NCI-H2107 treated with DMSO at 0.1 percent for 48 hours (cell line): ENCODE results near the gene LDLRAD4.
"Not testable (repeated sequence)": the region's sequence is repeated elsewhere in the genome, so short reads cannot be mapped to it uniquely, and the experiment has no call there.

Experiments used
- DNase-seq: peaks from one replicate; lab custom pipeline; 2025; ENCODE audit not compliant: unreplicated experiment; lab: John Stamatoyannopoulos, UW

Gene LDLRAD4

GRCh38 chr18:13324880-13325279 is 106.3 kb downstream of the LDLRAD4 start:
- no peak for DNase-seq

- no peak for DNase-seq
Measured at GRCh38 chr18:13328213-13328612, 109.7 kb downstream of the LDLRAD4 start.

- no peak for DNase-seq
Measured at GRCh38 chr18:13330996-13331395, 112.4 kb downstream of the LDLRAD4 start.

GRCh38 chr18:13331846-13332245 is 113.3 kb downstream of the LDLRAD4 start:
- DNase-seq = no peak

- no peak for DNase-seq
Measured at GRCh38 chr18:13332874-13333273, 114.3 kb downstream of the LDLRAD4 start.

- no peak for DNase-seq
Measured at GRCh38 chr18:13335903-13336302, 117.3 kb downstream of the LDLRAD4 start.

- no peak for DNase-seq
Measured at GRCh38 chr18:13336841-13337240, 118.3 kb downstream of the LDLRAD4 start.

GRCh38 chr18:13337369-13337768 is 118.8 kb downstream of the LDLRAD4 start:
- DNase-seq = no peak

GRCh38 chr18:13338318-13338717 is 119.8 kb downstream of the LDLRAD4 start:
- DNase-seq = no peak

GRCh38 chr18:13339653-13340052 is 121.1 kb downstream of the LDLRAD4 start:
- no peak for DNase-seq

GRCh38 chr18:13346449-13346848 is 127.9 kb downstream of the LDLRAD4 start:
- DNase-seq = not testable (repeated sequence)

GRCh38 chr18:13353084-13353823 is 134.7 kb downstream of the LDLRAD4 start:
- no peak for DNase-seq

GRCh38 chr18:13354402-13354801 is 135.8 kb downstream of the LDLRAD4 start:
- DNase-seq = no peak

- DNase-seq = no peak
Measured at GRCh38 chr18:13356032-13356431, 137.5 kb downstream of the LDLRAD4 start.

- DNase-seq = no peak
Measured at GRCh38 chr18:13357289-13357688, 138.7 kb downstream of the LDLRAD4 start.

GRCh38 chr18:13359210-13359609 is 140.7 kb downstream of the LDLRAD4 start:
- DNase-seq = no peak

- DNase-seq = no peak
Measured at GRCh38 chr18:13361431-13361830, 142.9 kb downstream of the LDLRAD4 start.

GRCh38 chr18:13362051-13362450 is 143.5 kb downstream of the LDLRAD4 start:
- DNase-seq = no peak

- DNase-seq = no peak
Measured at GRCh38 chr18:13362607-13363006, 144.0 kb downstream of the LDLRAD4 start.

GRCh38 chr18:13363359-13363758 is 144.8 kb downstream of the LDLRAD4 start:
- no peak for DNase-seq

- DNase-seq = no peak
Measured at GRCh38 chr18:13364721-13365205, 146.2 kb downstream of the LDLRAD4 start.

- no peak for DNase-seq
Measured at GRCh38 chr18:13366131-13366530, 147.6 kb downstream of the LDLRAD4 start.

- DNase-seq = no peak
Measured at GRCh38 chr18:13366541-13366940, 148.0 kb downstream of the LDLRAD4 start.
